Neural progenitor cell (in vitro differentiated cells): Measurements from ENCODE around the gene IRX4.

ENCODE experiments used
- CTCF ChIP-seq: fragments of 200-600 bp; sonication (generic); IDR thresholded peaks from 2 replicates; pipeline ENCODE4 v1.5.1; 2017; ENCODE audit warnings: antibody characterized with exemption, mild to moderate bottlenecking
- EZH2 ChIP-seq: fragments of 200-600 bp; sonication (generic); IDR thresholded peaks from 2 replicates; pipeline ENCODE4 v1.6.1; 2017; ENCODE audit warnings: antibody characterized with exemption, mild to moderate bottlenecking, moderate library complexity

- TF ChIP-seq CTCF (no peak), EZH2 (peak; percentile 60)
Observed at GRCh38 chr5:1851290-1851934, 31.3 kb downstream of the IRX4 start.
